Activated CD8-positive, alpha-beta T cell treated with anti-CD3 and anti-CD28 coated beads for 36 hours (primary cell): ENCODE measurements around the gene GJE1. TPM values are rescaled to one million over a fixed set of nuclear protein-coding genes. Genes with fewer than 3 reads are reported as not detected.
"Not testable (repeated sequence)": the region's sequence is repeated elsewhere in the genome, so short reads cannot be mapped to it uniquely, and the experiment has no call there.

Experiments used
- ATAC-seq: fragments of 200-7000 bp; cut with Tn5 transposase; one replicate; pipeline ENCODE4 v1.10.0; 2021; ENCODE audit warnings: mild to moderate bottlenecking, moderate library complexity
- CTCF ChIA-PET: fragments of 350-600 bp; sonication (Branson Sonifier 250); formaldehyde crosslinking; loops from one replicate; lab custom pipeline; 2021; ENCODE audit warnings: antibody characterized with exemption; lab: Charles Lee
- POLR2A ChIA-PET: fragments of 350-600 bp; sonication (Branson Sonifier 250); formaldehyde crosslinking; loops from one replicate; lab custom pipeline; 2021; ENCODE audit warnings: antibody characterized with exemption; lab: Charles Lee
- DNase-seq: peaks from one replicate; pipeline ENCODE4 v3.0.0-alpha.2; 2020
- H3K27ac Mint-ChIP-seq: one replicate; pipeline ENCODE4 v1.8.0; 2021; ENCODE audit warnings: mild to moderate bottlenecking, mixed read lengths
- H3K27me3 Mint-ChIP-seq: one replicate; pipeline ENCODE4 v1.8.0; 2021; ENCODE audit warnings: mixed read lengths
- H3K36me3 Mint-ChIP-seq: one replicate; pipeline ENCODE4 v1.8.0; 2021; ENCODE audit warnings: low read depth, mixed read lengths
- H3K4me1 Mint-ChIP-seq: one replicate; pipeline ENCODE4 v1.8.0; 2021; ENCODE audit warnings: low read depth, mixed read lengths
- H3K4me3 Mint-ChIP-seq: one replicate; pipeline ENCODE4 v1.8.0; 2021; ENCODE audit warnings: mild to moderate bottlenecking, moderate library complexity, mixed read lengths
- H3K9me3 Mint-ChIP-seq: one replicate; pipeline ENCODE4 v1.8.0; 2021; ENCODE audit warnings: mixed read lengths
- CTCF ChIP-seq: fragments of 200-600 bp; IDR thresholded peaks from one replicate; pipeline ENCODE4 v1.8.0; 2022; ENCODE audit warnings: antibody characterized with exemption, mild to moderate bottlenecking
- intact Hi-C: fragments of 100-400 bp; cut with micrococcal nuclease; formaldehyde crosslinking; loops from one replicate; pipeline ENCODE4 v1.10.0; 2022
- total RNA-seq, 2 experiments: library from RNA; stranded (reverse); gene quantifications; one replicate each; pipeline ENCODE4 v1.2.3, GENCODE V29; 2021

The GJE1 gene
- total RNA-seq, 2 experiments from 2014 or later = not detected

- Mint-ChIP-seq H3K4me1 (no peaks in the 10 kb centered on the region), H3K27ac (no peak overlapping the region), H3K4me3 (no peak overlapping the region), H3K27me3 (peaks cover 15% of the 10 kb centered on the region), H3K9me3 (no peaks in the 10 kb centered on the region), H3K36me3 (no peaks in the 10 kb centered on the region)
- no peak for ATAC-seq
- TF ChIP-seq CTCF = no peak
- intact Hi-C loops = no loop called here
- DNase-seq = no peak
- CTCF ChIA-PET = no interaction called here
- POLR2A ChIA-PET = no interaction called here
Measured at GRCh38 chr6:142130814-142131213, 1.9 kb upstream of the GJE1 start.

GRCh38 chr6:142138876-142139275 is 6.2 kb downstream of the GJE1 start:
- Mint-ChIP-seq H3K9me3 (no peaks in the 10 kb centered on the region), H3K4me3 (no peak overlapping the region), H3K36me3 (no peaks in the 10 kb centered on the region), H3K4me1 (no peaks in the 10 kb centered on the region), H3K27ac (no peak overlapping the region), H3K27me3 (peaks cover 6% of the 10 kb centered on the region)
- POLR2A ChIA-PET = no interaction called here
- intact Hi-C loops = no loop called here
- DNase-seq (no peak), ATAC-seq (no peak)
- no peak for TF ChIP-seq CTCF
- CTCF ChIA-PET = interaction anchor here (1.3 kb wide), 1 partner anchor 11 kb away, joined by 3 read pairs; no protein-coding TSS in a partner anchor

GRCh38 chr6:142141531-142141930 is 8.8 kb downstream of the GJE1 start:
- H3K9me3 Mint-ChIP-seq, POLR2A ChIA-PET: not testable (repeated sequence)

GRCh38 chr6:142146828-142147662 is 14.3 kb downstream of the GJE1 start, which contains the start of the genes NMBR and VTA1:
NMBR (minus strand) TSS chr6:142147122; CDS start chr6:142088658, 58,464 bp downstream.
VTA1 (plus strand) TSS chr6:142147263; CDS start chr6:142147288, 25 bp downstream.
- H3K27me3 Mint-ChIP-seq = no peaks in the 10 kb centered on the region
- H3K27ac Mint-ChIP-seq = peak within 1 kb of the TSS; percentile 91
- DNase-seq (peak; percentile 98), ATAC-seq (peak; percentile 98)
- H3K4me1 Mint-ChIP-seq = peaks cover 46% of the 10 kb centered on the region
- POLR2A ChIA-PET = interaction anchor here (0.6 to 0.8 kb wide), 5 partner anchors 8 to 1660 kb away, joined by 3 read pairs; no protein-coding TSS in a partner anchor
- CTCF ChIA-PET = interaction anchor here (0.6 to 7.9 kb wide), 15 partner anchors 9 to 248 kb away, joined by 3 to 54 read pairs (median 4); no protein-coding TSS in a partner anchor
- H3K4me3 Mint-ChIP-seq = peak within 1 kb of the TSS; percentile 96
- intact Hi-C loops = loop anchor here (2.0 to 5.0 kb wide), 2 partner anchors 60 to 240 kb away; no protein-coding TSS in a partner anchor
- TF ChIP-seq CTCF = peak; percentile 92
- no peaks in the 10 kb centered on the region for H3K9me3 Mint-ChIP-seq
- H3K36me3 Mint-ChIP-seq = peaks cover 14% of the 10 kb centered on the region

More at GRCh38 chr6:142141531-142141930, 8.8 kb downstream of the GJE1 start:
- CTCF ChIA-PET = interaction anchor here (7.9 kb wide), 1 partner anchor 15 kb away, joined by 54 read pairs; no protein-coding TSS in a partner anchor
- DNase-seq, H3K27ac Mint-ChIP-seq, H3K36me3 Mint-ChIP-seq, H3K27me3 Mint-ChIP-seq, H3K4me3 Mint-ChIP-seq, ATAC-seq, H3K4me1 Mint-ChIP-seq, intact Hi-C loops: not testable (repeated sequence)

GRCh38 chr6:142152746-142153145 is 20.0 kb downstream of the GJE1 start:
- no peak for ATAC-seq
- no peak for TF ChIP-seq CTCF
- Mint-ChIP-seq H3K27me3 (no peaks in the 10 kb centered on the region), H3K4me1 (peaks cover 70% of the 10 kb centered on the region), H3K36me3 (peaks cover 14% of the 10 kb centered on the region), H3K4me3 (no peak overlapping the region), H3K9me3 (no peaks in the 10 kb centered on the region), H3K27ac (no peak overlapping the region)
- no peak for DNase-seq
- CTCF ChIA-PET = no interaction called here
- intact Hi-C loops = no loop called here
- POLR2A ChIA-PET = no interaction called here
